Upper lobe of left lung (tissue), 6 donors: ENCODE data around the gene FRAS1. TPM values are rescaled to one million over a fixed set of nuclear protein-coding genes. Genes with fewer than 3 reads are reported as not detected.
"Not testable (repeated sequence)": the region's sequence is repeated elsewhere in the genome, so short reads cannot be mapped to it uniquely, and the experiment has no call there.

ENCODE experiments used
- ATAC-seq, 2 donors: fragments of 200-7000 bp; cut with Tn5 transposase; one replicate each; pipeline ENCODE4 v1.9.1; 2022; ENCODE audit warnings: mild to moderate bottlenecking in 2 of 2, moderate library complexity in 2 of 2; ENCODE audit not compliant: low FRiP score in 2 of 2
- DNase-seq, 2 donors: peaks; one replicate each; pipeline ENCODE4 v3.0.0-alpha.2; 2019 to 2020
- H3K27ac ChIP-seq, 4 donors: fragments of 200-600 bp; sonication (generic); one replicate each; pipeline ENCODE4 v1.5.1; 2016 to 2019
- H3K27me3 ChIP-seq, 4 donors: fragments of 200-600 bp; sonication (generic); one replicate each; pipeline ENCODE4 v1.5.1; 2017 to 2019
- H3K36me3 ChIP-seq, 4 donors: fragments of 200-600 bp; sonication (generic); one replicate each; pipeline ENCODE4 v1.5.1; 2016 to 2019
- H3K4me1 ChIP-seq, 4 donors: fragments of 200-600 bp; sonication (generic); one replicate each; pipeline ENCODE4 v1.5.1; 2018 to 2019
- H3K4me3 ChIP-seq, 4 donors: fragments of 200-600 bp; sonication (generic); one replicate each; pipeline ENCODE4 v1.5.1; 2017 to 2019; ENCODE audit warnings: mild to moderate bottlenecking in 2 of 4, moderate library complexity in 1 of 4
- H3K9me3 ChIP-seq, 4 donors: fragments of 200-600 bp; sonication (generic); one replicate each; pipeline ENCODE4 v1.5.1; 2018 to 2019
- EP300 ChIP-seq, 4 donors: sonication (generic); formaldehyde crosslinking; IDR thresholded peaks; one replicate each; pipeline ENCODE4 v1.5.1; 2017; ENCODE audit warnings: antibody characterized with exemption in 4 of 4, control low read depth in 2 of 4
- POLR2A ChIP-seq, 4 donors: fragments of 450-650 bp; IDR thresholded peaks; one replicate each; pipeline ENCODE4 v1.5.1; 2016 to 2017; ENCODE audit warnings: antibody characterized with exemption in 4 of 4, mild to moderate bottlenecking in 2 of 4
- POLR2AphosphoS5 ChIP-seq, 2 donors: sonication (generic); formaldehyde crosslinking; IDR thresholded peaks; one replicate each; pipeline ENCODE4 v1.5.1; 2017; ENCODE audit warnings: antibody characterized with exemption in 2 of 2
- WGBS, 2 donors: methylation state at CpG; one replicate each; pipeline ENCODE4 v1.1.5; 2017 to 2018; 5-methylcytosine and 5-hydroxymethylcytosine counted together
- total RNA-seq, 6 donors: library from RNA; depleted of rRNA in 4 of 6; stranded (reverse); fragments of >200 nt in 4 of 6; gene quantifications; one replicate each; pipeline versions ENCODE4 v1.1.0 to v1.2.1, GENCODE V29; 2016 to 2021
- TF ChIP-seq, protein P1 (sequence below), 6 experiments: fragments of 450-650 bp in 4 of 6; fragments of 200-600 bp in 2 of 6; sonication (generic) in 2 of 6; IDR thresholded peaks; one replicate each; pipeline ENCODE4 v1.5.1; 2016 to 2019; ENCODE audit warnings: antibody characterized with exemption in 6 of 6
- donor health status: DM: no; HTN: no; CAD: no; lungs with moderate emphysema.
- donor health status: DM: no; HTN: yes; CAD: no; lungs with severe emphysema.

FRAS1 gene
- total RNA-seq, 6 donors from 2014 or later: 3.9 to 11.2 (median 6.7) TPM

DNA sequence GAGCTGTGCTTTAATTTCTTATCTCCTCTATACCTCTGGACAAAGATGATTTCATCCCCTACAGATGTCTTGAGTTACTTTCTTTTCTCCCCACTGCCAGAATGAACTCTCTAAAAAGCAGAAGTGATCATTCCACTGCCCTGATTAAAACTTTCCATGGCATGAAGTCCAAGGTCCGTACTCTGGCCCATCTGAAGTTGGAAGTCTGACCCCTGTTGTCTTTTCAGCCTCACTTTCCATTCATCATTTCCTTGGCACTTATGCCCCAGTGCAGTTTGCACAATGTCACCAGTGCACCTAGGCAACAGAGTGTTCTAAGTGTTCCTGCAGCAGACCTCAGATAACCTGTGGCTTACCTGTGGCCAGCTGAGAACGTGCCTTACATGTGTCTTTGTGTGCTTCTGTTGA, 242.4 kb downstream of the FRAS1 start:
- ATAC-seq (peak; percentile 52 to 61), DNase-seq (no peak)
- no peaks in the 10 kb centered on the region for H3K36me3 ChIP-seq
- no peak overlapping the region for H3K4me3 ChIP-seq
- no peaks in the 10 kb centered on the region for H3K9me3 ChIP-seq
- H3K4me1 ChIP-seq: peaks cover 0 to 11% (median 7%) of the 10 kb centered on the region in 4 donors
- H3K27ac ChIP-seq: no peak overlapping the region
- no peaks in the 10 kb centered on the region for H3K27me3 ChIP-seq
- WGBS, 2 donors: 47 to 62% methylated on average over 2 of the region's 2 CpGs
- no peak for TF ChIP-seq POLR2A (IDR thresholded peaks at IDR 0.05)
- TF ChIP-seq, protein P1, sequence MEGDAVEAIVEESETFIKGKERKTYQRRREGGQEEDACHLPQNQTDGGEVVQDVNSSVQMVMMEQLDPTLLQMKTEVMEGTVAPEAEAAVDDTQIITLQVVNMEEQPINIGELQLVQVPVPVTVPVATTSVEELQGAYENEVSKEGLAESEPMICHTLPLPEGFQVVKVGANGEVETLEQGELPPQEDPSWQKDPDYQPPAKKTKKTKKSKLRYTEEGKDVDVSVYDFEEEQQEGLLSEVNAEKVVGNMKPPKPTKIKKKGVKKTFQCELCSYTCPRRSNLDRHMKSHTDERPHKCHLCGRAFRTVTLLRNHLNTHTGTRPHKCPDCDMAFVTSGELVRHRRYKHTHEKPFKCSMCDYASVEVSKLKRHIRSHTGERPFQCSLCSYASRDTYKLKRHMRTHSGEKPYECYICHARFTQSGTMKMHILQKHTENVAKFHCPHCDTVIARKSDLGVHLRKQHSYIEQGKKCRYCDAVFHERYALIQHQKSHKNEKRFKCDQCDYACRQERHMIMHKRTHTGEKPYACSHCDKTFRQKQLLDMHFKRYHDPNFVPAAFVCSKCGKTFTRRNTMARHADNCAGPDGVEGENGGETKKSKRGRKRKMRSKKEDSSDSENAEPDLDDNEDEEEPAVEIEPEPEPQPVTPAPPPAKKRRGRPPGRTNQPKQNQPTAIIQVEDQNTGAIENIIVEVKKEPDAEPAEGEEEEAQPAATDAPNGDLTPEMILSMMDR (IDR thresholded peaks at IDR 0.05): no peak

DNA sequence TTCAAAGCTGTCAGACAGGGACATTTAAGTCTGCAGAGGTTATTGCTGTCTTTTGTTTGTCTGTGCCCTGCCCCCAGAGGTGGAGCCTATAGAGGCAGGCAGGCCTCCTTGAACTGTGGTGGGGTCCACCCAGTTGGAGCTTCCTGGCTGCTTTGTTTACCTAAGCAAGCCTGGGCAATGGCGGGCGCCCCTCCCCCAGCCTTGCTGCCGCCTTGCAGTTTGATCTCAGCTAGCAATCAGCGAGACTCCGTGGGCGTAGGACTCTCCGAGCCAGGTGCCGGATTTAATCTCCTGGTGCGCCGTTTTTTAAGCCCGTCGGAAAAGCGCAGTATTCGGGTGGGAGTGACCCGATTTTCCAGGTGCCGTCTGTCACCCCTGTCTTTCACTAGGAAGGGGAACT, 250.1 kb downstream of the FRAS1 start:
- not testable (repeated sequence) for H3K27me3 ChIP-seq, H3K4me3 ChIP-seq, H3K36me3 ChIP-seq, H3K27ac ChIP-seq, H3K9me3 ChIP-seq, H3K4me1 ChIP-seq, ATAC-seq
- DNase-seq: peak in 1 of 2 donors; percentile 39
- 74 to 82% methylated on average over 14 to 16 of the region's 16 CpGs for WGBS, 2 donors

DNA sequence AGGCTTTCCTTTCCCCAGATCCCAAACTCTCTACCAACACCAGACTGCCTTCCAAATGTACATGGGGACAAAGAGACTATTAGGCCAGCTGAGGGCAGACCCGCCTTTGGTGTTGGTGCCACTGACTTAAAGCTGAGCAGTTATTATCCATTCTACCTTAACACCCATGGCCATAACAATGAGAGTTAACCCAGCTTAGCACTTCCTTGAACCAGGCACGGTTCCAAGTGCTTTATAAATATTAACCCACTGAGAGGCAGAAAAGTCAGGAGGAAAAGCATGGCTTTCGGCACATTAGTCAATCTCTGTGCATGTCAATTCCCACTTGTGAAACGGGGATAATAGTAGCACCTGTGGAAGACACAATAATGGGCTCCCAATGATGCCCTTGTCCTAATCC, 251.4 kb downstream of the FRAS1 start:
- Histone ChIP-seq H3K27me3 (no peaks in the 10 kb centered on the region), H3K36me3 (no peaks in the 10 kb centered on the region), H3K9me3 (no peaks in the 10 kb centered on the region), H3K4me3 (no peak overlapping the region), H3K4me1 (no peaks in the 10 kb centered on the region), H3K27ac (no peak overlapping the region)
- TF ChIP-seq, protein P1 (IDR thresholded peaks at IDR 0.05): no peak
- TF ChIP-seq EP300 (IDR thresholded peaks at IDR 0.05) (no peak), POLR2A (IDR thresholded peaks at IDR 0.05) (no peak), POLR2AphosphoS5 (IDR thresholded peaks at IDR 0.05) (no peak)
- WGBS, 2 donors: 63 to 75% methylated on average over 3 to 4 of the region's 4 CpGs
- ATAC-seq (no peak), DNase-seq (no peak)

DNA sequence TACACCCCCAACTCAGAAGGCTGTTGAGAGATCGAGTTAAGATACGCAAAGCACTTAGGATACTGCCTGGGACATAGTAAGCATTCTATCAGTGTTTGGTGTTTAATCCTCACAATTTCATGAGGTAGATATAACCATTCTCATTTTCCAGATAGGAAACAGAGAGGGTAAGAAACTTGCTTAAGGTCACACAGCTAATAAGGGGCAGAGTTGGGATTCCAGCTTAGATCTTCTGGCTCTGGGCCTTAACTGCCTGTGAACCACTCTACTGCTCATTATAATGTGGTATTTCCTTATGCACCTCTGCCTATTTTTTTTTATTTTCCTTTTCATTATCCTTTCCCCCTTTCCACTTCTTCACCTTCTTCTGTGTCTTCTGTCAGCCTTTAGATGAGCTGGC, 252.2 kb downstream of the FRAS1 start:
- no peaks in the 10 kb centered on the region for H3K4me1 ChIP-seq
- 91% methylated on average over 2 of the region's 2 CpGs for WGBS, 2 donors
- no peak overlapping the region for H3K4me3 ChIP-seq
- H3K27me3 ChIP-seq: no peaks in the 10 kb centered on the region
- DNase-seq: no peak
- no peak for ATAC-seq
- H3K27ac ChIP-seq: no peak overlapping the region
- no peaks in the 10 kb centered on the region for H3K9me3 ChIP-seq
- TF ChIP-seq, protein P1 (IDR thresholded peaks at IDR 0.05): no peak
- no peak for TF ChIP-seq POLR2AphosphoS5 (IDR thresholded peaks at IDR 0.05)
- no peak for TF ChIP-seq EP300 (IDR thresholded peaks at IDR 0.05)
- no peak for TF ChIP-seq POLR2A (IDR thresholded peaks at IDR 0.05)
- H3K36me3 ChIP-seq: no peaks in the 10 kb centered on the region

DNA sequence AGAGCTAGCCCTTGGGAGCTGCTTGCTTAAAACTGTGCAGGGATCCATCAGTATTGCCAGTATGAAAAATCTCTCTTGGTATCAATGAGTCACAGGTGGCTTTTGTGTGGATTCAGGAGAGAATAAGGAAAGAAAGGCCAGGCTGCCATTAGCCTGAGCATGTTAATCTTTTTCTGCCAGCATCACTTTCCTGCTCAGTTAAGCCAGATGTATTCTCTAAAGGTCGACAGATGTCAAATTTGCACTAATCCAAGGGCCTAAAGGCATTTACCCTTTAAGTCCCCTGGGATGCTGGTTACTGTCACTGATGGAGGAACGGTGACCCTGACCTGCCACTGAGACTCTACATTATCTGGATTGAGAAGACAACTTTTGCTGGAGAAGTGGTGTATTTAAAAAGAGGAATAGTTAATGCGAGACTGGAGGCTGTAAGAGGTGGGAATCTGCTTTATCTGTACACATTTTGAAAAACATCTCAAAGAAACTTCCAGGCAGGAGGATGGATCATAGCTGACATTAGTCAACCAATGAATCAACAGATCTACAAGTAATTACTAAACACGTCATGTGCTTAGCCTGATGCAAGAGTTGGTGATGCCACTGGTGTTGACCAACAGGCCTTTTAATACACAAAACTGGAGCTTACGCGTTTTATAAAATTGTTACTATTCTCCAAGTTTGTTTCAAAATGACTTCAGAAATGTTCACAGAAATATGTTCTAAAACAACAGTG, 253.1 kb downstream of the FRAS1 start:
- H3K4me1 ChIP-seq: no peaks in the 10 kb centered on the region
- no peaks in the 10 kb centered on the region for H3K9me3 ChIP-seq
- H3K27ac ChIP-seq: no peak overlapping the region
- TF ChIP-seq POLR2AphosphoS5 (IDR thresholded peaks at IDR 0.05) (no peak), EP300 (IDR thresholded peaks at IDR 0.05) (no peak), POLR2A (IDR thresholded peaks at IDR 0.05) (no peak)
- TF ChIP-seq, protein P1 (IDR thresholded peaks at IDR 0.05): no peak
- H3K27me3 ChIP-seq: no peaks in the 10 kb centered on the region
- H3K36me3 ChIP-seq: no peaks in the 10 kb centered on the region
- DNase-seq (no peak), ATAC-seq (no peak)
- WGBS, 2 donors: 78 to 85% methylated on average over 6 of the region's 6 CpGs
- H3K4me3 ChIP-seq: no peak overlapping the region
